Heart left ventricle (tissue), 16 donors: ENCODE data around the gene PLA2G6. TPM values are rescaled to one million over a fixed set of nuclear protein-coding genes. Genes with fewer than 3 reads are reported as not detected.

Experiments
- ATAC-seq, 4 donors: fragments of 200-7000 bp; cut with Tn5 transposase; one replicate each; pipeline ENCODE4 v1.9.1; 2020 to 2022; ENCODE audit warnings: moderate library complexity in 4 of 4, mild to moderate bottlenecking in 3 of 4, moderate number of reproducible peaks in 1 of 4
- DNase-seq, 5 donors: peaks; one replicate each; pipeline ENCODE4 v3.0.0-alpha.2; 2020
- H3K27ac ChIP-seq, 12 donors: fragments of 200-600 bp; sonication (generic) in 4 of 12; one replicate each; pipeline versions ENCODE4 v1.5.0 to v1.8.0; 2016 to 2022; ENCODE audit warnings: mild to moderate bottlenecking in 2 of 12
- H3K27me3 ChIP-seq, 9 donors: fragments of 200-600 bp; sonication (generic) in 2 of 9; one replicate each; pipeline versions ENCODE4 v1.5.1 to v1.8.0; 2016 to 2022; ENCODE audit warnings: mild to moderate bottlenecking in 3 of 9
- H3K36me3 ChIP-seq, 9 donors: fragments of 200-600 bp; sonication (generic) in 2 of 9; one replicate each; pipeline versions ENCODE4 v1.5.0 to v1.8.0; 2018 to 2022; ENCODE audit warnings: mild to moderate bottlenecking in 2 of 9
- H3K4me1 ChIP-seq, 12 donors: fragments of 200-600 bp; sonication (generic) in 4 of 12; one replicate each; pipeline versions ENCODE4 v1.5.0 to v1.8.0; 2016 to 2022; ENCODE audit warnings: mild to moderate bottlenecking in 3 of 12
- H3K4me3 ChIP-seq, 12 donors: fragments of 200-600 bp; sonication (generic) in 4 of 12; one replicate each; pipeline versions ENCODE4 v1.5.0 to v1.8.0; 2017 to 2022; ENCODE audit warnings: mild to moderate bottlenecking in 9 of 12, moderate library complexity in 4 of 12
- H3K9me3 ChIP-seq, 12 donors: fragments of 200-600 bp; sonication (generic) in 4 of 12; one replicate each; pipeline versions ENCODE4 v1.5.0 to v1.8.0; 2016 to 2022; ENCODE audit warnings: mild to moderate bottlenecking in 1 of 12
- CTCF ChIP-seq, 12 donors: fragments of 200-600 bp; sonication (generic) in 4 of 12; IDR thresholded peaks; one replicate each; pipeline versions ENCODE4 v1.5.0 to v1.8.0; 2018 to 2022; ENCODE audit warnings: antibody characterized with exemption in 12 of 12, mild to moderate bottlenecking in 5 of 12
- POLR2A ChIP-seq, 2 donors: fragments of 450-650 bp; IDR thresholded peaks; one replicate each; pipeline ENCODE4 v1.6.1; 2017; ENCODE audit warnings: antibody characterized with exemption in 2 of 2, mild to moderate bottlenecking in 2 of 2, moderate library complexity in 2 of 2
- WGBS, 4 donors: extraction: QIAGEN DNeasy Blood & Tissue Kit in 2 of 4; methylation state at CpG; one replicate each; pipeline versions ENCODE4 v1.1.5 to v1.1.7; 2013 to 2018; 5-methylcytosine and 5-hydroxymethylcytosine counted together
- intact Hi-C, 10 donors: fragments of 100-400 bp; cut with DNase I; formaldehyde crosslinking; loops; one replicate each; pipeline versions ENCODE4 v1.11.1 to v1.14.2; 2022
- polyA plus RNA-seq, 2 donors: library from polyadenylated mRNA; stranded (reverse); fragments of 200-250 nt; gene quantifications; one replicate each; pipeline ENCODE4 v1.2.3, GENCODE V29; 2013
- total RNA-seq, 9 donors: library from RNA; depleted of rRNA in 2 of 9; stranded (reverse); fragments of >200 nt in 2 of 9; fragmentation: NEBNext Ultra II Directional in 3 of 9; extraction: Animal tissue kit (Norgen Biotek cat#: 25700) in 3 of 9; gene quantifications; one replicate each; pipeline versions ENCODE4 v1.1.0 to v1.2.4, GENCODE V29; 2016 to 2023
- donor health status: ischemic (EF 13 %, LVEDD 7.1; RV severe dilation, severe dysfunction).
- donor health status: healthy with polysubstance abuse.
- donor health status: DM: no; HTN: yes; CAD: no.
- donor health status: DM: no; HTN: no; CAD: no.
- donor health status: ischemic (EF 25% LVEDD 6.9; RV normal size, moderate dysfunction).
- donor health status: ischemic (EF 25% LVEDD 5.7; RV mildly dilated, moderate dysfunction).
- donor health status: healthy.
- donor health status: DM: yes; HTN: yes; CAD: no.
- donor health status: ischemic (EF 35%, LVEDD 5.7; RV mildly dilated, moderate dysfunction).
- donor health status: nonischemic (EF 11% LVEDD 7.7; RV severe dilation, severe dysfunction).
- donor health status: DM: yes; HTN: yes; CAD: no.
- donor health status: PGD.
- donor health status: ischemic (EF 29% LVEDD 5.4; RV normal size, mild dysfunction).
- donor health status: nonischemic (EF 23%, LVEDD 6.1; RV moderate dilation, normal function).

The PLA2G6 gene
- total and polyA plus RNA-seq, 11 donors, result 4.9 to 17.9 (median 11.0) TPM

- no peak overlapping the region for H3K27ac ChIP-seq
- ATAC-seq, result no peak
- H3K4me1 ChIP-seq, result peaks cover 0 to 12% (median 6%) of the 10 kb centered on the region in 12 donors
- TF ChIP-seq POLR2A (IDR thresholded peaks at IDR 0.05) (no peak), CTCF (IDR thresholded peaks at IDR 0.05) (no peak)
- H3K36me3 ChIP-seq, result peaks cover 0 to 10% (median 0%) of the 10 kb centered on the region in 9 donors
- H3K27me3 ChIP-seq, result no peaks in the 10 kb centered on the region
- peak in 1 of 5 donors; percentile 16 for DNase-seq
- 83 to 93% (median 89%) methylated on average over 5 to 11 of the region's 11 CpGs for WGBS, 4 donors
- no peak overlapping the region for H3K4me3 ChIP-seq
- intact Hi-C loops, result loop anchor here in 5 of 10 donors (5.0 to 10.0 kb wide), 5 partner anchors 93 to 240 kb away; partner anchors contain the start of gene MAFF (in 2 of the 5)
- no peaks in the 10 kb centered on the region for H3K9me3 ChIP-seq
These were observed 69.7 kb downstream of the PLA2G6 start for GRCh38 chr22:38111925-38112355.

GRCh38 chr22:38110863-38111852 lies 70.5 kb downstream of the PLA2G6 start:
- WGBS, 4 donors, result 87 to 92% (median 91%) methylated on average over 25 to 30 of the region's 30 CpGs
- no peak for ATAC-seq
- TF ChIP-seq CTCF (IDR thresholded peaks at IDR 0.05), result no peak
- no peak for TF ChIP-seq POLR2A (IDR thresholded peaks at IDR 0.05)
- H3K27me3 ChIP-seq, result no peaks in the 10 kb centered on the region
- H3K36me3 ChIP-seq, result peaks cover 0 to 10% (median 0%) of the 10 kb centered on the region in 9 donors
- intact Hi-C loops, result loop anchor here in 5 of 10 donors (5.0 to 10.0 kb wide), 5 partner anchors 94 to 241 kb away; partner anchors contain the start of gene MAFF (in 2 of the 5)
- H3K4me3 ChIP-seq, result no peak overlapping the region
- no peak overlapping the region for H3K27ac ChIP-seq
- H3K4me1 ChIP-seq, result peaks cover 0 to 12% (median 6%) of the 10 kb centered on the region in 12 donors
- DNase-seq, result peak in 1 of 5 donors; percentile 17
- H3K9me3 ChIP-seq, result no peaks in the 10 kb centered on the region

GRCh38 chr22:38110008-38110862 lies 71.4 kb downstream of the PLA2G6 start, which contains the start of gene BAIAP2L2:
TSS of gene BAIAP2L2 (minus strand) at chr22:38110684. CDS start at chr22:38110525, 159 bp downstream.
- no peaks in the 10 kb centered on the region for H3K9me3 ChIP-seq
- intact Hi-C loops, result loop anchor here in 5 of 10 donors (5.0 to 10.0 kb wide), 5 partner anchors 95 to 242 kb away; partner anchors contain the start of gene MAFF (in 2 of the 5)
- H3K27ac ChIP-seq, result no peak within 1 kb of the TSS
- DNase-seq (peak in 1 of 5 donors; percentile 56), ATAC-seq (no peak)
- TF ChIP-seq CTCF (IDR thresholded peaks at IDR 0.05), result no peak
- H3K27me3 ChIP-seq, result no peaks in the 10 kb centered on the region
- peaks cover 0 to 10% (median 0%) of the 10 kb centered on the region in 9 donors for H3K36me3 ChIP-seq
- 90 to 93% (median 91%) methylated on average over 17 to 19 of the region's 19 CpGs for WGBS, 4 donors
- H3K4me1 ChIP-seq, result peaks cover 0 to 12% (median 6%) of the 10 kb centered on the region in 12 donors
- H3K4me3 ChIP-seq, result no peak within 1 kb of the TSS
